Stimulated activated CD4-positive, alpha-beta T cell treated with anti-CD3 and anti-CD28 coated beads, Interleukin-1b, Interleukin-23, amount 100 ng/mL, for 48 hours (primary cell): ENCODE results near the gene SLC25A19.

Experiments used
- DNase-seq: peaks from one replicate; pipeline ENCODE4 v3.0.0-alpha.2; 2020

SLC25A19 gene

GRCh38 chr17:75289115-75289831 lies at the start of gene SLC25A19:
Gene SLC25A19, minus strand, starts transcription at chr17:75289433. Its CDS starts 2,669 bp downstream, at chr17:75286764.
- peak; percentile 99 for DNase-seq

- DNase-seq, result no peak
These were observed 49.1 kb upstream of the SLC25A19 start for GRCh38 chr17:75338335-75338734.

- DNase-seq, result no peak
These were observed 46.1 kb upstream of the SLC25A19 start for GRCh38 chr17:75335315-75335714.

- no peak for DNase-seq
These were observed 45.5 kb upstream of the SLC25A19 start for GRCh38 chr17:75334723-75335122.

- no peak for DNase-seq
These were observed 42.4 kb upstream of the SLC25A19 start for GRCh38 chr17:75331671-75332070.

GRCh38 chr17:75327757-75328156 lies 38.5 kb upstream of the SLC25A19 start:
- DNase-seq, result no peak

- DNase-seq, result no peak
These were observed 37.1 kb upstream of the SLC25A19 start for GRCh38 chr17:75326226-75326848.

- no peak for DNase-seq
These were observed 36.6 kb upstream of the SLC25A19 start for GRCh38 chr17:75325827-75326225.

- no peak for DNase-seq
These were observed 36.1 kb upstream of the SLC25A19 start for GRCh38 chr17:75325348-75325747.

- DNase-seq, result no peak
These were observed 32.3 kb upstream of the SLC25A19 start for GRCh38 chr17:75321506-75321905.

GRCh38 chr17:75319904-75320691 lies 30.9 kb upstream of the SLC25A19 start:
- no peak for DNase-seq

GRCh38 chr17:75318615-75319222 lies 29.5 kb upstream of the SLC25A19 start:
- DNase-seq, result no peak

- DNase-seq, result no peak
These were observed 29.0 kb upstream of the SLC25A19 start for GRCh38 chr17:75318211-75318610.

GRCh38 chr17:75317671-75318070 lies 28.4 kb upstream of the SLC25A19 start:
- no peak for DNase-seq

- no peak for DNase-seq
These were observed 27.0 kb upstream of the SLC25A19 start for GRCh38 chr17:75316253-75316652.

GRCh38 chr17:75315541-75316243 lies 26.5 kb upstream of the SLC25A19 start:
- peak; percentile 29 for DNase-seq

- no peak for DNase-seq
These were observed 24.8 kb upstream of the SLC25A19 start for GRCh38 chr17:75313941-75314551.

- DNase-seq, result no peak
These were observed 19.7 kb upstream of the SLC25A19 start for GRCh38 chr17:75308732-75309629.

- DNase-seq, result no peak
These were observed 18.9 kb upstream of the SLC25A19 start for GRCh38 chr17:75307957-75308731.

- DNase-seq, result no peak
These were observed 12.4 kb upstream of the SLC25A19 start for GRCh38 chr17:75301502-75302206.
